SH-SY5Y (cell line): ENCODE results near the gene MEIS2.

Experiments
- GATA2 ChIP-seq: IDR thresholded peaks from 2 replicates; pipeline ENCODE4 v1.6.1; 2011; ENCODE audit warnings: mild to moderate bottlenecking, low read depth, low read length
- GATA3 ChIP-seq: IDR thresholded peaks from 2 replicates; pipeline ENCODE4 v1.6.1; 2011; ENCODE audit warnings: low read depth, mild to moderate bottlenecking, low read length, moderate library complexity

DNA sequence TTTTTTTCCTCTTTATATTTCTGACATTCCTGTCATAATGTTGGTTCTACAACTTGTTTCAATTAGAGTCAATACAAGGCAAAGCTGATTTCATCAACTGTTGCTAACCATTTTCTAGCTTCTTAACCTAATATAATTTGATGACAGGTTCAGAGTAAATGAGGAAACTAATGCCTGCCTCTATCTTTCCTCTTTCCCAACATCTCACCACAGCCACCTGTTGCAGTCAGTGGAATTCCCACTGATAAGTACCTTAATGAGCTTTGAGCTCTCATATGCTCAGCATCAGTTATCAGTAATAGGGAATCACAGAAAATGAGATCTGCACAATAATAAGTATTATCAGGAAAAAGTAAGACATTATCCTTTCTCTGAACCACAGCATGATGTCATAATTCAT lies 241.9 kb downstream of the MEIS2 start:
- TF ChIP-seq GATA2 (no peak), GATA3 (no peak)
